Fibroblast of the aortic adventitia (primary cell): ENCODE results near the gene CNTN2. TPM values are rescaled to one million over a fixed set of nuclear protein-coding genes. Genes with fewer than 3 reads are reported as not detected.

Experiments
- DNase-seq: peaks from one replicate; pipeline ENCODE4 v3.0.0-alpha.2; 2010; ENCODE audit warnings: low read depth
- H3K4me3 ChIP-seq: 2 replicates; pipeline ENCODE4 v1.5.1; 2011; ENCODE audit warnings: low read depth, mild to moderate bottlenecking, control low read depth, low read length, moderate library complexity
- total RNA-seq: library from RNA; depleted of rRNA; stranded (reverse); fragments of >200 nt; gene quantifications from 2 replicates; pipeline ENCODE4 v1.2.3, GENCODE V29; 2012; ENCODE audit warnings: low replicate concordance
- TF ChIP-seq, protein P1 (sequence below): IDR thresholded peaks from 2 replicates; pipeline ENCODE4 v1.5.1; 2011; ENCODE audit warnings: mild to moderate bottlenecking, low read length, control low read depth, inconsistent platforms; ENCODE audit not compliant: insufficient read depth

The CNTN2 gene
- total RNA-seq, 1 donor = not detected

DNA sequence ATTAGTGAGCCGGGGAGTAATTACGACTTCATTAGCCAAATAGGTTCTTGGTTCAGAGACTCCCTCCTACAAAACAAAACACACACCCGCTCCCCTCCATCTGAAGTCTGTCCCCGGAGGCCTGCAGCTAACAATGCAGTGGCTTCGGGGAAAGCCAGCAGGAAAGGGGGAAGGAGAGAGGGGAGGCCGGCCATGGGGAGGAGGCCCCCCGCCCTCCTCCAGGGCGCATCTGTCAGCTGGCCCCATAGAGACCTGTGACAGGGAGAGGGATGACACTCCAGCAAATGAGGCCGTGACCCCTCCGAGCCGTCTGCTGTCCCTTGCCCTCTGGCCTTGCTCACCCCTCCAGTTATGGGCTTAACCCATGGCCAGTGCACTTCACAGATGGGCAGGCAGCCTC is 12.1 kb upstream of the CNTN2 start:
- DNase-seq = no peak
- TF ChIP-seq, protein P1, sequence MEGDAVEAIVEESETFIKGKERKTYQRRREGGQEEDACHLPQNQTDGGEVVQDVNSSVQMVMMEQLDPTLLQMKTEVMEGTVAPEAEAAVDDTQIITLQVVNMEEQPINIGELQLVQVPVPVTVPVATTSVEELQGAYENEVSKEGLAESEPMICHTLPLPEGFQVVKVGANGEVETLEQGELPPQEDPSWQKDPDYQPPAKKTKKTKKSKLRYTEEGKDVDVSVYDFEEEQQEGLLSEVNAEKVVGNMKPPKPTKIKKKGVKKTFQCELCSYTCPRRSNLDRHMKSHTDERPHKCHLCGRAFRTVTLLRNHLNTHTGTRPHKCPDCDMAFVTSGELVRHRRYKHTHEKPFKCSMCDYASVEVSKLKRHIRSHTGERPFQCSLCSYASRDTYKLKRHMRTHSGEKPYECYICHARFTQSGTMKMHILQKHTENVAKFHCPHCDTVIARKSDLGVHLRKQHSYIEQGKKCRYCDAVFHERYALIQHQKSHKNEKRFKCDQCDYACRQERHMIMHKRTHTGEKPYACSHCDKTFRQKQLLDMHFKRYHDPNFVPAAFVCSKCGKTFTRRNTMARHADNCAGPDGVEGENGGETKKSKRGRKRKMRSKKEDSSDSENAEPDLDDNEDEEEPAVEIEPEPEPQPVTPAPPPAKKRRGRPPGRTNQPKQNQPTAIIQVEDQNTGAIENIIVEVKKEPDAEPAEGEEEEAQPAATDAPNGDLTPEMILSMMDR = no peak
- H3K4me3 ChIP-seq = no peak overlapping the region

DNA sequence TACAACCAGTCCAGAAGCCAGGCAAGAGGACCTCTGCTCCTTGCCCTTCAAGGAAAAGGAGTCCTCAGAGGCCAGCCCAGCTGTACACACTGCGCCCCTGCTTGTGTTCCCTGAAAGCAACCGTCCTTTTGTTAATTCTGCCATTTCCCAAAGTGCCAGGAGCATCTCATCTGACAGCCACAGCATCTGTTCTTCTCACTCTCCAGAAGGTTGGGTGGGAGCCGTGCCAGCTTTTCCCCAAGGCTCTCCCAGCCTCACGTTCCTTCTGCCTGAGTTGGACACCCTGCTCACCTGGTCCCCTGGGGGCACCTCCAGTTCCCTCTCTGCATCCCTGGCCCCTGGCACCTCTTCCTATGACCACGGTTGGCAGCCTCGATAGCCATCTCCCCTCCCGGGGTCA is 10.5 kb upstream of the CNTN2 start:
- no peak overlapping the region for H3K4me3 ChIP-seq
- DNase-seq = no peak
- TF ChIP-seq, protein P1 = no peak

DNA sequence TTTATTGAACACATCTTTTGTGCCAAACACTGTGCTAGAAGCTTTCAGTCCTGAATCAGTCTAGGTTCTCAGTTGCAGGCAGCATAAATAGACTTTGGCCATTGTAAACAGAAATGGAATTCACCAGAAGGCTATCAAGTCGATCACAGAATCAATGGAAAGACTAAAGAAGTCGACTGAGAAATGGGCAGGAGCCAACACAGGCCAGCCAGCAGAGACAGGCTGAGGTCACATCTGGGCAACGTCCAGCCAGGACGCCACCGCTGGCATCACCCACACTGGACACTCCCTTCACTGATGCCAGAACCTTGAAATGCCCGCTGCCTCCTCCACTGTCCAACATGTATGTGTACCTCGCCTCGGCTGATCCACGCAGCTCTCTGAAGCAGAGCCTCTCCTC is 5.5 kb upstream of the CNTN2 start:
- no peak for DNase-seq
- H3K4me3 ChIP-seq = no peak overlapping the region
- TF ChIP-seq, protein P1 = no peak

DNA sequence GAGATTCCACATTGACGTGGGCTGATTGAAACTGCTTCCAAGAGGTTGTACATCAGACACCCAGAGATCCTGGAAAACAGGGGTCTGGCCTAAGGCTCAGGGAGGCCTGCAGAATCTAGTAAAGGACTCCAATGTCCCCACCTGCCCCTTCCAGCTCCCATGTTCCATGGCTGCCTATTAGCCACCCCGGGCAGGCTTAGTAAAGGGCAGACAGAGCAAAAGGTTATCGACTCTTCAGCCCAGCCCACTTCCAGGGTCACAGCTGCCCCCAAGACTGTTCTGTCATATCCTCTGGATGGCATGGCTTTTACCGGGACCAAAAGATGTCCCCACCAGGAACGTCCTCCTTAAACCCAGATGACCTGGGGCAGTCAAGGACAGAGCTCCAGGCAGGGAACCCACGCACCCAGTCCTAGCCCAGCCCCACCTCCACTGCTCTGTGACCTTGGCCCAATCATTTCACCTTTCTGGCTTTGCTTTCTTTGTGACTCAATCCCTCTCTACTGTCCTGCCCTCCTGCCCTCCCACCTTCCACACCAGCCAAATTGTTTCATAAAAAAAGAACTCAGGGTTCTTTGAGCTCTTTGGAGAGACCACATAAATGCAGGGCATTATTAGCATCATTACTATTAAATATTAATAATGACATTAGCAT is 4.8 kb upstream of the CNTN2 start:
- TF ChIP-seq, protein P1 = no peak
- no peak for DNase-seq
- H3K4me3 ChIP-seq = no peak overlapping the region

DNA sequence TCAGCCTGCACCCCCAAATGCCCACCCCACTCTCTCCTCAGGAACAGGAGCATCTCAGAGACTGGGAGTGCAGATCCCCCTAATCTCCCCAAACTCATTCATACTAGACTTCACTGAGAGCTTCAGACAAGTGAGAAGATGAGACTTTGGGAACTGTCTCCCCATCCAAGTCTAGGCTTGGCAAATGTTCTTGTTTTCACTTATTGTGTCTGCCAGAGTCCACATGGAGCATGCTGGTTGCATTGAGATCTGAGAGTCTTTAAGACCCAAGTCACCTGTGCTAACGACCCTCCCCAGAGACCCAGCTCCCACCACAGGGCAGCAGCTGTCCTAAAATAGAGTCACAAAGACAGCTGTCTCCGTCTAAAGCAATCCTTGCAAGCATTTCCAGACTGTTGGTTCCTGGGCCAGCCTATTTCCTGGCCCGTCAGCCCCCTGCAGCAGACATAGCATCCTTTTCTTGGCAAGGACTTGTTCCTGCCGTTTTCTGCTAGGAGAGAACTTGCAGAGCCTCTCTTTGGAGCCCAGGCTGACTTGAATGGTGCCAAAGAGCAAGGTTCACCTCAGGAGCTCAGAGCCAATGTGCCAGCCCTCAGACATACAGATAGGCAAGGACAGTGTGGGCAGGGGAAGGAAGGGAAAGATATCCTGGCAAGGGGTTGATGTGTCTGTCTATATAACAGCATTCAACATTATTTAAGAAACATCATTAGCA is 1.9 kb upstream of the CNTN2 start:
- DNase-seq = no peak
- no peak overlapping the region for H3K4me3 ChIP-seq
- TF ChIP-seq, protein P1 = no peak

DNA sequence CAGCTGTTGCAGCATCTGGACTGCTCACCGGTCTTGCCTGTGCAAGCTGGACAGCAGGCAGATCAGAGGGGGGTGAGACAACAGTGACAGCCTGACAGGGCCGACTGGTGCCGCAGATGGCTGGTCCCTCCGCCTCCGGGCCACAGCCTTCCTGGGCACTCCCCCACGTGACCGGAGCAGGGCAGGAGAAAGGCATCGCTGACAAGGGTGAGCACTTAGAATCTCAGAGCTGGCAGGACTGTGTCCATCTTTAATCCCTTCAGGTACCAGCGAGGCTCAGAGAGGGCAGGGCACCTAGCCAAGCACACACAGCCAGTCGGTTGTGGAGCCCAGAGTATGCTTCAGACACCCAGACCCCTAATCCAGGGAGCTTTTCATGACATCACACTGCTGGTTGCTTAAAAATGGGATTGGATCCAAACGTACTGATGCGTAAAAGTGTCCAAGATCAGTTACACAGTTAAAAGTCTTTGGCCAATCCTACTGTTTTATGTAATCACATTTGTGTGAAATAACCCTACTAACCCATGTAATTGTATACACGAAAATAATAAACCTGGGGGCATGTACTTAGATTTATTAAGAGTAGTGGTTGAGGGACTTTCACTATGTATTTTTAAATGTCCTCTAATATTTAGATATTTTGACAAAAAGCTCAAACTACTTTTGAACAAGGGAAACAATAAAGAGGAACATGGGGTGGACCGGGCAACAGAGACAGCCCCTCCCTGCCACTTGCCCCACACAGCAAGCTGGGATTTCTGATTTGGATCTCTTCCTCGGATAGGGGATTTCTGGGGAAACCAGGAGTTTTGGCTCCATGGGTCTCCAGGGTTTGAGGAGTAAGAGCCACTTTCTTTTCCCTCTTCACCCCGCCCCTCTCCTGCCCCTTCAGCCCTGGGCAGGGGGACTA is 758 bp upstream of the CNTN2 start:
- TF ChIP-seq, protein P1 = no peak
- no peak for DNase-seq
- no peak overlapping the region for H3K4me3 ChIP-seq
